DOHH2 (cell line): ENCODE results near the gene RBM26.

Experiments used
- H3F3A ChIP-seq: fragments of 200-600 bp; sonication (generic), shearing (Covaris generic); 2 replicates; pipeline ENCODE4 v1.6.0; 2016; ENCODE audit warnings: antibody characterized with exemption, mild to moderate bottlenecking; ENCODE audit not compliant: control insufficient read depth, insufficient read depth
- H3K27ac ChIP-seq: fragments of 200-600 bp; sonication (generic); 2 replicates; pipeline ENCODE4 v1.5.1; 2014; ENCODE audit warnings: low read depth, mild to moderate bottlenecking, low read length, moderate library complexity
- H3K27me3 ChIP-seq: fragments of 200-600 bp; sonication (generic); 2 replicates; pipeline ENCODE4 v1.6.1; 2014; ENCODE audit warnings: mild to moderate bottlenecking, low read length, mixed read lengths; ENCODE audit not compliant: control insufficient read depth
- H3K36me3 ChIP-seq: fragments of 200-600 bp; sonication (generic); 2 replicates; pipeline ENCODE4 v1.6.1; 2014; ENCODE audit warnings: mild to moderate bottlenecking, low read length, moderate library complexity, mixed read lengths; ENCODE audit not compliant: control insufficient read depth
- H3K4me1 ChIP-seq: fragments of 200-600 bp; sonication (generic); 2 replicates; pipeline ENCODE4 v1.6.1; 2014; ENCODE audit warnings: mild to moderate bottlenecking, low read length, mixed read lengths; ENCODE audit not compliant: control insufficient read depth
- H3K4me2 ChIP-seq: fragments of 200-600 bp; sonication (generic); 2 replicates; pipeline ENCODE4 v1.6.0; 2014; ENCODE audit warnings: mild to moderate bottlenecking, low read length, moderate library complexity
- H3K4me3 ChIP-seq: fragments of 200-600 bp; sonication (generic); 2 replicates; pipeline ENCODE4 v1.5.1; 2014; ENCODE audit warnings: mild to moderate bottlenecking, low read length, mixed read lengths
- H3K79me2 ChIP-seq: fragments of 200-600 bp; sonication (generic); 2 replicates; pipeline ENCODE4 v1.6.1; 2014; ENCODE audit warnings: mild to moderate bottlenecking, low read length, mixed read lengths; ENCODE audit not compliant: control insufficient read depth
- H3K9me2 ChIP-seq: fragments of 200-600 bp; sonication (generic); replicated peaks from 2 replicates; pipeline ENCODE4 v1.6.1; 2014; ENCODE audit warnings: mild to moderate bottlenecking, low read length, mixed read lengths; ENCODE audit not compliant: control insufficient read depth
- H3K9me3 ChIP-seq: fragments of 200-600 bp; sonication (generic); 2 replicates; pipeline ENCODE4 v1.6.1; 2014; ENCODE audit warnings: antibody characterized with exemption, low read length, mixed read lengths; ENCODE audit not compliant: control insufficient read depth, insufficient read depth
- H4K20me1 ChIP-seq: fragments of 200-600 bp; sonication (generic); 2 replicates; pipeline ENCODE4 v1.6.0; 2014; ENCODE audit warnings: low read depth, mild to moderate bottlenecking, antibody characterized with exemption, low read length, moderate library complexity; ENCODE audit not compliant: control insufficient read depth, insufficient read depth
- CTCF ChIP-seq: fragments of 200-600 bp; sonication (generic); IDR thresholded peaks from one replicate; pipeline ENCODE4 v1.5.1; 2014; ENCODE audit warnings: antibody characterized with exemption, mild to moderate bottlenecking, low read depth, low read length; ENCODE audit not compliant: poor library complexity, severe bottlenecking
- EZH2phosphoT487 ChIP-seq: fragments of 200-600 bp; sonication (generic); IDR thresholded peaks from 2 replicates; pipeline ENCODE4 v1.6.1; 2017; ENCODE audit warnings: borderline replicate concordance, mild to moderate bottlenecking, antibody characterized with exemption, low read length, moderate library complexity, mixed read lengths

RBM26 gene

GRCh38 chr13:79423340-79423739, 17.3 kb upstream of the RBM26 start:
- no peaks in the 10 kb centered on the region for H3K79me2 ChIP-seq
- H3K4me1 ChIP-seq, result peaks cover 6% of the 10 kb centered on the region
- no peak overlapping the region for H3K27ac ChIP-seq
- TF ChIP-seq EZH2phosphoT487 (no peak), CTCF (no peak)
- no peak overlapping the region for H3K4me3 ChIP-seq
- H3F3A ChIP-seq, result no peaks in the 10 kb centered on the region
- H3K4me2 ChIP-seq, result no peak overlapping the region
- H3K27me3 ChIP-seq, result no peaks in the 10 kb centered on the region
- no peaks in the 10 kb centered on the region for H3K9me3 ChIP-seq
- no peaks in the 10 kb centered on the region for H3K9me2 ChIP-seq
- H4K20me1 ChIP-seq, result no peaks in the 10 kb centered on the region
- peaks cover 3% of the 10 kb centered on the region; the same call in 1 of the 2 replicates for H3K36me3 ChIP-seq

- TF ChIP-seq CTCF (no peak), EZH2phosphoT487 (no peak)
- no peak overlapping the region for H3K27ac ChIP-seq
- H4K20me1 ChIP-seq, result no peaks in the 10 kb centered on the region
- no peak overlapping the region for H3K4me3 ChIP-seq
- H3F3A ChIP-seq, result no peaks in the 10 kb centered on the region
- no peaks in the 10 kb centered on the region for H3K9me3 ChIP-seq
- peaks cover 16% of the 10 kb centered on the region for H3K36me3 ChIP-seq
- H3K9me2 ChIP-seq, result no peaks in the 10 kb centered on the region
- H3K79me2 ChIP-seq, result no peaks in the 10 kb centered on the region
- H3K27me3 ChIP-seq, result no peaks in the 10 kb centered on the region
- H3K4me2 ChIP-seq, result no peak overlapping the region
- H3K4me1 ChIP-seq, result no peaks in the 10 kb centered on the region
Observed at GRCh38 chr13:79419365-79419764, 13.3 kb upstream of the RBM26 start.

GRCh38 chr13:79417741-79418140, 11.7 kb upstream of the RBM26 start:
- Histone ChIP-seq H3K79me2 (no peaks in the 10 kb centered on the region), H3K36me3 (peaks cover 28% of the 10 kb centered on the region), H3K4me3 (no peak overlapping the region), H3F3A (no peaks in the 10 kb centered on the region), H3K9me3 (no peaks in the 10 kb centered on the region), H3K27ac (no peak overlapping the region), H4K20me1 (no peaks in the 10 kb centered on the region), H3K4me1 (no peaks in the 10 kb centered on the region), H3K9me2 (no peaks in the 10 kb centered on the region), H3K4me2 (no peak overlapping the region), H3K27me3 (no peaks in the 10 kb centered on the region)
- TF ChIP-seq CTCF (no peak), EZH2phosphoT487 (no peak)

- Histone ChIP-seq H3K36me3 (peaks cover 37% of the 10 kb centered on the region), H3K4me3 (no peak overlapping the region), H3K27ac (no peak overlapping the region), H3K4me1 (peaks cover 2% of the 10 kb centered on the region), H3F3A (no peaks in the 10 kb centered on the region), H3K9me3 (no peaks in the 10 kb centered on the region), H3K4me2 (no peak overlapping the region), H3K79me2 (peaks cover 2% of the 10 kb centered on the region), H3K9me2 (no peaks in the 10 kb centered on the region), H3K27me3 (no peaks in the 10 kb centered on the region), H4K20me1 (no peaks in the 10 kb centered on the region)
- TF ChIP-seq EZH2phosphoT487, result no peak
- TF ChIP-seq CTCF, result no peak
Observed at GRCh38 chr13:79413521-79413920, 7.5 kb upstream of the RBM26 start.
